ENCODE results near the gene GALNT7. TPM values are rescaled to one million over a fixed set of nuclear protein-coding genes. Genes with fewer than 3 reads are reported as not detected.

The GALNT7 gene
- total and polyA plus RNA-seq, 9 donors = 20.2 to 30.7 (median 24.9) TPM

DNA sequence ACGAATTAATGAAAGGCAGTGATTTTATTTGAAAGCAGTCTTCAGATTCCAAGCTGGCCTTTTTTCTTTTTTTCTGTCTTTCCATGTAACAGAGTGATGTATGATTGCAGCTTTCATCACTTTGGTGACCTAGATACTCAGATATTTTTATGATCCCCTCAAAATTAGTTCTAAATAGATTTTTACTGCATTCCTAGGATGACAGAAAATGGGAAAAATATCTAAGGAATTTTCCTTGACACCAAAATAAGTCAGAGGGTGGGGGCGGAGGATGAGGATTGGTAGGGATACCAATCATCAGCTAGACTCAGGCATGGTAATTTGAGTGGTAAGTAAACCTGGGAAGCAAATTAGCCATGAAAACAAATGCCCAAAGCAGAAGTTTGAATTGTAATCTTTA lies 177.5 kb downstream of the GALNT7 start:
- WGBS (ENCODE audit: insufficient coverage) = 83% methylated on average over 1 of the region's 2 CpGs
- Histone ChIP-seq H3K9me3 (replicated peaks; ENCODE audit: control insufficient read depth, low read depth, low read length) (no peaks in the 10 kb centered on the region), H3K4me3 (ENCODE audit: low read length) (no peak overlapping the region), H3K36me3 (ENCODE audit: control insufficient read depth, insufficient read depth, low read length) (no peaks in the 10 kb centered on the region), H3K27ac (ENCODE audit: low read length) (no peak overlapping the region), H3K4me1 (ENCODE audit: control insufficient read depth, insufficient read depth, low read length) (no peaks in the 10 kb centered on the region), H3K27me3 (ENCODE audit: control insufficient read depth, insufficient read depth, low read length) (no peaks in the 10 kb centered on the region)
- DNase-seq = peak; percentile 14

- Histone ChIP-seq H3K4me3 (ENCODE audit: low read length) (no peak overlapping the region), H3K9me3 (replicated peaks; ENCODE audit: control insufficient read depth, low read depth, low read length) (no peaks in the 10 kb centered on the region), H3K36me3 (ENCODE audit: control insufficient read depth, insufficient read depth, low read length) (no peaks in the 10 kb centered on the region), H3K4me1 (ENCODE audit: control insufficient read depth, insufficient read depth, low read length) (no peaks in the 10 kb centered on the region), H3K27ac (ENCODE audit: low read length) (no peak overlapping the region), H3K27me3 (ENCODE audit: control insufficient read depth, insufficient read depth, low read length) (no peaks in the 10 kb centered on the region)
- no peak for DNase-seq
- no CpG with 5 or more reads among the region's 1 CpG for WGBS (ENCODE audit: insufficient coverage)
Measured at GRCh38 chr4:173347467-173347866, 178.9 kb downstream of the GALNT7 start.

- no peaks in the 10 kb centered on the region for H3K27me3 ChIP-seq (ENCODE audit: control insufficient read depth, insufficient read depth, low read length)
- no peaks in the 10 kb centered on the region for H3K36me3 ChIP-seq (ENCODE audit: control insufficient read depth, insufficient read depth, low read length)
- H3K27ac ChIP-seq (ENCODE audit: low read length) = no peak overlapping the region
- WGBS (ENCODE audit: insufficient coverage) = 70% methylated on average over 2 of the region's 2 CpGs
- no peak for DNase-seq
- no peak overlapping the region for H3K4me3 ChIP-seq (ENCODE audit: low read length)
- H3K4me1 ChIP-seq (ENCODE audit: control insufficient read depth, insufficient read depth, low read length) = no peaks in the 10 kb centered on the region
- no peaks in the 10 kb centered on the region for H3K9me3 ChIP-seq (replicated peaks; ENCODE audit: control insufficient read depth, low read depth, low read length)
Measured at GRCh38 chr4:173357939-173358338, 189.3 kb downstream of the GALNT7 start.

GRCh38 chr4:173360587-173361221 lies 192.1 kb downstream of the GALNT7 start:
- Histone ChIP-seq H3K4me3 (ENCODE audit: low read length) (no peak overlapping the region), H3K27me3 (ENCODE audit: control insufficient read depth, insufficient read depth, low read length) (no peaks in the 10 kb centered on the region), H3K27ac (ENCODE audit: low read length) (no peak overlapping the region), H3K36me3 (ENCODE audit: control insufficient read depth, insufficient read depth, low read length) (no peaks in the 10 kb centered on the region), H3K4me1 (ENCODE audit: control insufficient read depth, insufficient read depth, low read length) (no peaks in the 10 kb centered on the region), H3K9me3 (replicated peaks; ENCODE audit: control insufficient read depth, low read depth, low read length) (no peaks in the 10 kb centered on the region)
- peak; percentile 22 for DNase-seq
- 25% methylated on average over 2 of the region's 5 CpGs for WGBS (ENCODE audit: insufficient coverage)

DNA sequence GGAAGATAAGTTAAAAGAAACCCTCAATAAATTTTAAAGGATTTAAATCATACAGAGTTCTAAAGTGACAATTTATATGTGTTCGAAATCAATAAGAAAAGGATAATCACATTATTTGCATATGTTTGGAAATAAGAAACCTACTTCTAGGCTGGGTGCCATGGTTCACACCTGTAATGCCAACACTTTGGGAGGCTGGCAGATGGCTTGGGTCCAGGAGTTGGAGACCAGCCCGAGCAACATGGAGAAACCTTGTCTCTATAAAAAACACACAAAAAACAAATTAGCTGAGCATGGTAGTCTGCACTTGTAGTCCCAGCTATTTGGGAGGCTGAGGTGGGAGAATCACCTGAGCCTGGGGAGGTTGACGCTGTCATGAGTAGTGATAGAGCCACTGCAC lies 194.1 kb downstream of the GALNT7 start:
- no peaks in the 10 kb centered on the region for H3K9me3 ChIP-seq (replicated peaks; ENCODE audit: control insufficient read depth, low read depth, low read length)
- H3K4me1 ChIP-seq (ENCODE audit: control insufficient read depth, insufficient read depth, low read length) = no peaks in the 10 kb centered on the region
- H3K27ac ChIP-seq (ENCODE audit: low read length) = no peak overlapping the region
- no peaks in the 10 kb centered on the region for H3K36me3 ChIP-seq (ENCODE audit: control insufficient read depth, insufficient read depth, low read length)
- no peak for DNase-seq
- no CpG with 5 or more reads among the region's 3 CpGs for WGBS (ENCODE audit: insufficient coverage)
- no peaks in the 10 kb centered on the region for H3K27me3 ChIP-seq (ENCODE audit: control insufficient read depth, insufficient read depth, low read length)
- no peak overlapping the region for H3K4me3 ChIP-seq (ENCODE audit: low read length)

- H3K4me1 ChIP-seq (ENCODE audit: control insufficient read depth, insufficient read depth, low read length) = no peaks in the 10 kb centered on the region
- no peaks in the 10 kb centered on the region for H3K9me3 ChIP-seq (replicated peaks; ENCODE audit: control insufficient read depth, low read depth, low read length)
- H3K27me3 ChIP-seq (ENCODE audit: control insufficient read depth, insufficient read depth, low read length) = no peaks in the 10 kb centered on the region
- no peak for DNase-seq
- H3K27ac ChIP-seq (ENCODE audit: low read length) = no peak overlapping the region
- WGBS (ENCODE audit: insufficient coverage) = no CpG with 5 or more reads among the region's 2 CpGs
- no peaks in the 10 kb centered on the region for H3K36me3 ChIP-seq (ENCODE audit: control insufficient read depth, insufficient read depth, low read length)
- H3K4me3 ChIP-seq (ENCODE audit: low read length) = no peak overlapping the region
Measured at GRCh38 chr4:173365359-173365996, 196.9 kb downstream of the GALNT7 start.

GRCh38 chr4:173367285-173367684 lies 198.7 kb downstream of the GALNT7 start:
- Histone ChIP-seq H3K27ac (ENCODE audit: low read length) (no peak overlapping the region), H3K4me3 (ENCODE audit: low read length) (no peak overlapping the region), H3K9me3 (replicated peaks; ENCODE audit: control insufficient read depth, low read depth, low read length) (no peaks in the 10 kb centered on the region), H3K4me1 (ENCODE audit: control insufficient read depth, insufficient read depth, low read length) (no peaks in the 10 kb centered on the region), H3K27me3 (ENCODE audit: control insufficient read depth, insufficient read depth, low read length) (no peaks in the 10 kb centered on the region), H3K36me3 (ENCODE audit: control insufficient read depth, insufficient read depth, low read length) (no peaks in the 10 kb centered on the region)
- no peak for DNase-seq

DNA sequence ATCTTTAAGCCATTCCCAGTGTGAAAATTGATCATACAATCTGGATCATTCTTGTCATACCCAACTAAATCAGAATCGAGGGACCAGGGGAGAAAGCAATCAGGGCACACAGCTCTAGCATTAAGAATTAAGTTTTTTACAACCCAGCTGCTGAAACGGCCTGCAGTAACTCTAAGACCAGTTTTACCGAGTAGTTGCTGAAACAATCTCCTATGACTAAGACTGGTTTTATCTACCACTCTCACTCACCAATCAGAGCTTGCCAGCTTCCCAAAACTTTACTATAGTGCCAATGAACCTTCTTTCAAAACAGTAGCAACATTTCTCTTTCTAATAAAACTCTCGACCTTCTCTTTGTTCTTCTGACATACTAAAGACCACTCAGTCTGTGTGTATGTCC lies 199.3 kb downstream of the GALNT7 start:
- Histone ChIP-seq H3K4me1 (ENCODE audit: control insufficient read depth, insufficient read depth, low read length) (no peaks in the 10 kb centered on the region), H3K27me3 (ENCODE audit: control insufficient read depth, insufficient read depth, low read length) (no peaks in the 10 kb centered on the region), H3K4me3 (ENCODE audit: low read length) (no peak overlapping the region), H3K27ac (ENCODE audit: low read length) (no peak overlapping the region), H3K36me3 (ENCODE audit: control insufficient read depth, insufficient read depth, low read length) (no peaks in the 10 kb centered on the region), H3K9me3 (replicated peaks; ENCODE audit: control insufficient read depth, low read depth, low read length) (no peaks in the 10 kb centered on the region)
- DNase-seq = no peak
- WGBS (ENCODE audit: insufficient coverage) = 58% methylated on average over 4 of the region's 4 CpGs

- peak overlapping the region; percentile 83 for H3K4me3 ChIP-seq (ENCODE audit: low read length)
- no peak for DNase-seq
- 0% methylated on average over 6 of the region's 14 CpGs for WGBS (ENCODE audit: insufficient coverage)
- peak overlapping the region; percentile 100 for H3K27ac ChIP-seq (ENCODE audit: low read length)
- no peaks in the 10 kb centered on the region for H3K27me3 ChIP-seq (ENCODE audit: control insufficient read depth, insufficient read depth, low read length)
- peaks cover 3% of the 10 kb centered on the region for H3K36me3 ChIP-seq (ENCODE audit: control insufficient read depth, insufficient read depth, low read length)
- H3K4me1 ChIP-seq (ENCODE audit: control insufficient read depth, insufficient read depth, low read length) = no peaks in the 10 kb centered on the region
- no peaks in the 10 kb centered on the region for H3K9me3 ChIP-seq (replicated peaks; ENCODE audit: control insufficient read depth, low read depth, low read length)
Measured at GRCh38 chr4:173370130-173370476, 201.5 kb downstream of the GALNT7 start.

GRCh38 chr4:173370477-173371291 lies 202.1 kb downstream of the GALNT7 start, which contains the start of gene SAP30:
Gene SAP30, plus strand, starts transcription at chr4:173370954. Its CDS starts 229 bp downstream, at chr4:173371183.
- H3K4me1 ChIP-seq (ENCODE audit: control insufficient read depth, insufficient read depth, low read length) = no peaks in the 10 kb centered on the region

More at GRCh38 chr4:173370477-173371291, 202.1 kb downstream of the GALNT7 start, which contains the start of gene SAP30:
- peaks cover 5% of the 10 kb centered on the region for H3K36me3 ChIP-seq (ENCODE audit: control insufficient read depth, insufficient read depth, low read length)
- H3K4me3 ChIP-seq (ENCODE audit: low read length) = peak within 1 kb of the TSS; percentile 88
- under 1% methylated on average over 64 of the region's 72 CpGs for WGBS (ENCODE audit: insufficient coverage)
- H3K27ac ChIP-seq (ENCODE audit: low read length) = peak within 1 kb of the TSS; percentile 100
- peak; percentile 100 for DNase-seq
- H3K9me3 ChIP-seq (replicated peaks; ENCODE audit: control insufficient read depth, low read depth, low read length) = no peaks in the 10 kb centered on the region
- H3K27me3 ChIP-seq (ENCODE audit: control insufficient read depth, insufficient read depth, low read length) = no peaks in the 10 kb centered on the region
